CD4-positive, alpha-beta T cell treated with Interleukin-21 for 1 hour (primary cell): ENCODE measurements around the gene PRR12.

Experiments
- DNase-seq: peaks from one replicate; pipeline ENCODE4 v3.0.0-alpha.2; 2020

The PRR12 gene

GRCh38 chr19:49651029-49651819, 60.2 kb downstream of the PRR12 start:
- DNase-seq = no peak

DNA sequence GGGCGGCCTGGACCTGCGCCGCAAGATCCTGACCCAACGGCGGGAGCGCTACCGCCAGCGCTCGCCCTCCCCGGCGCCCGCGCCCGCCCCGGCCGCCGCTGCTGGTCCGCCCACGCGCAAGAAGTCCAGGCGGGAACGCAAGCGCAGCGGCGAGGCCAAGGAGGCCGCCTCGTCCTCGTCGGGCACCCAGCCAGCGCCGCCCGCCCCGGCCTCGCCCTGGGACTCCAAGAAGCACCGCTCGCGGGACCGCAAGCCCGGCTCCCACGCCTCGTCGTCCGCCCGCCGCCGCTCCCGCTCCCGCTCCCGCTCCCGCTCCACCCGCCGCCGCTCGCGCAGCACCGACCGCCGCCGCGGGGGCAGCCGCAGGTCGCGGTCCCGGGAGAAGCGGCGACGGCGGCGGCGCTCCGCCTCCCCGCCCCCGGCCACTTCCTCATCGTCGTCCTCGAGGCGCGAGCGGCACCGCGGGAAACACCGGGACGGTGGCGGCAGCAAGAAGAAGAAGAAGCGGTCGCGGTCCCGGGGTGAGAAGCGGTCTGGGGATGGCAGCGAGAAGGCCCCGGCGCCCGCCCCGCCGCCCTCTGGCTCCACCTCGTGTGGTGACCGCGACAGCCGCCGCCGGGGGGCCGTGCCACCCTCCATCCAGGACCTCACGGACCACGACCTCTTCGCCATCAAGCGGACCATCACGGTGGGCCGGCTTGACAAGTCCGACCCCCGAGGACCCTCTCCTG, 61.0 kb downstream of the PRR12 start:
- no peak for DNase-seq

DNA sequence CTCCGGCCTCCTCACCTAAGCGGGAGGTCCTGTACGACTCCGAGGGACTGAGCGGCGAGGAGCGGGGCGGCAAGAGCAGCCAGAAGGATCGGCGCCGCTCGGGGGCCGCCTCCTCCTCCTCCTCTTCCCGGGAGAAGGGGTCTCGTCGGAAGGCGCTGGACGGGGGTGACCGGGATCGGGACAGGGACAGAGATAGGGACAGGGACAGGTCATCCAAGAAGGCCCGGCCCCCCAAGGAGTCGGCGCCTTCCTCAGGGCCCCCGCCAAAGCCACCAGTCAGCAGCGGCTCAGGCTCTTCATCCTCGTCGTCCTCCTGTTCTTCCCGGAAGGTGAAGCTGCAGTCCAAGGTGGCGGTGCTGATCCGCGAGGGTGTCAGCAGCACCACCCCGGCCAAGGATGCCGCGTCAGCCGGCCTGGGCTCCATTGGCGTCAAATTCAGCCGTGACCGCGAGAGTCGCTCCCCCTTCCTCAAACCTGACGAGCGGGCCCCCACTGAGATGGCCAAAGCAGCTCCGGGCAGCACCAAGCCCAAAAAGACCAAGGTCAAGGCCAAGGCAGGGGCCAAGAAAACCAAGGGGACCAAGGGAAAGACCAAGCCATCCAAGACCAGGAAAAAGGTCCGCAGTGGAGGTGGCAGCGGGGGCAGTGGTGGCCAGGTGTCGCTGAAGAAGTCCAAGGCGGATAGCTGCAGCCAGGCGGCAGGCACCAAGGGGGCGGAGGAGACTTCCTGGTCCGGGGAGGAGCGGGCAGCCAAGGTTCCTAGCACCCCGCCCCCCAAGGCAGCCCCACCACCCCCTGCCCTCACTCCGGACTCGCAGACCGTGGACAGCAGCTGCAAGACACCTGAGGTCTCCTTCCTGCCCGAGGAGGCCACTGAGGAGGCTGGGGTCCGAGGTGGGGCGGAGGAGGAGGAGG, 61.8 kb downstream of the PRR12 start:
- DNase-seq = no peak

DNA sequence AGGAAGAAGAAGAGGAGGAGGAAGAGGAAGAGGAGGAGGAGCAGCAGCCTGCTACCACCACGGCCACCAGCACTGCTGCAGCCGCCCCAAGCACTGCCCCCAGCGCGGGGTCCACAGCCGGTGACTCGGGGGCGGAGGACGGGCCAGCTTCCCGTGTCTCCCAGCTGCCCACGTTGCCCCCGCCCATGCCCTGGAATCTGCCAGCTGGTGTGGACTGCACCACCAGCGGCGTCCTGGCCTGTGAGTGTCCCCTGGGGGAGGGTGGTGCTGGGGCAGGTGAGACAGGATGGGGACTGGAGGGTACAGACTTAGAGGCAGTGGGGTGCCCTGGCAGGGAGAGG, 62.5 kb downstream of the PRR12 start:
- DNase-seq = no peak

GRCh38 chr19:49654581-49654980, 63.6 kb downstream of the PRR12 start:
- no peak for DNase-seq

- no peak for DNase-seq
Measured at GRCh38 chr19:49655570-49656455, 64.8 kb downstream of the PRR12 start.

GRCh38 chr19:49656456-49657109, 65.6 kb downstream of the PRR12 start:
- DNase-seq = no peak

DNA sequence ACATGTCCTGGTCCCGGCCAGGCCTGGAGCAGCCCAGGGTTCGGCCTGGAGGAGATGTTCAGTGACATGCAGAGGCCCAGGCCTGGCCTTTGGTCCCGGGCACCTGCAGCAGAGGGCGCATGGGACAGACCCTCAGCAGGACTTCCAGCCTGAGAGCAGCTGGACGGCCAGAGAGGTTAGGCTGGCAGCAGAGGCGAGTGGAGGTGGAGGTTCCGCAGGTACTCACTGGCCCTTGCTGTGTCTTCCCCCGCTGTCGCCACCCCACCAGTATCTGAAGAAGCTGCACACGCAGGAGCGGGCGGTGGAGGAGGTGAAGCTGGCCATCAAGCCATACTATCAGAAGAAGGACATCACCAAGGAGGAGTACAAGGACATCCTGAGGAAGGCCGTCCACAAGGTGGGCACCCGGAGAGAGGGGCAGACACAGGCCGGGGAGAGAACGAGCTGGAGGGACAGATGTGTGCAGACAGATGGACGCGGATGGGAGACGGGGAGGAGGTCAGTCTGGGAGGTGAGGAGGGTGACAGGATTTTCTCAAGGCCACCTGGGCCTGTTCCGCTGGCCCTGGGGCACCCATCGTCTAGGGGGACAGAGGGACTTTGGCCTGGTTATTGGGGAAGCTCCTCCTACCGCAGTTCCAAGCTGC, 66.6 kb downstream of the PRR12 start:
- DNase-seq = no peak

DNA sequence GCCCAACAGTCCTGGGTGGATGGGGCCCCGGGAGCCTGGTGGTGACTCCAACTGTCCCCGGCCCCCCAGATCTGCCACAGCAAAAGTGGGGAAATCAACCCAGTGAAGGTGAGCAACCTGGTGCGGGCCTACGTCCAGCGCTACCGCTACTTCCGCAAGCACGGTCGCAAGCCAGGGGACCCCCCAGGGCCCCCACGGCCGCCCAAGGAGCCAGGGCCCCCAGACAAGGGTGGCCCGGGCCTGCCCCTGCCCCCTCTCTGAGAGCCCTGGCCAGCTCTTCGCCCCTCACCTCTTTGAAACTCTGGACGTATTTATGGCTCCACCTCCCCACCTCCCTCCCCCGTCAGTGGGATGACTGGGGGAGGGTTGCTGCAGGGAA, 67.1 kb downstream of the PRR12 start:
- DNase-seq = no peak

- DNase-seq = no peak
Measured at GRCh38 chr19:49658566-49659442, 67.8 kb downstream of the PRR12 start.

GRCh38 chr19:49660338-49660961, 69.5 kb downstream of the PRR12 start:
- DNase-seq = no peak

DNA sequence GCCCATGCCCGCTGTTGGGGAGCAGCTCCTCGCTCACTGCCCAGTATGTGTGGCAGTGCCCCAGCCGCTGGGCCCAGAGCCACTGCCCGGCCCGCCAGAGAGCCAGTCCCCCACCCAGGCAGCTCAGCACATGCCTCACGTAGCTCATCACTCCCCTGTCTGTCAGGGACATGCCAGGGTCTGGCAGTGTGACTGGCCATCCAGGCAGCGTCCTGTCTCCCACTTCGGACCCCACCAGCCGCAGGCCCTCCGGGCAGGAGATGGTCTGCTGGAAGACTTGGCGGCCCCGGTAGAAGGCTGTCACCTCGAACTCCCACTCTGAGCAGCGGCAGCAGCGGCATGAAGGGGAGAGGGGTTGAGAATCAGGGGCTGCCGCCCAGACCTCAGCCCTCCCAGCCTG, 71.0 kb downstream of the PRR12 start:
- DNase-seq = no peak

DNA sequence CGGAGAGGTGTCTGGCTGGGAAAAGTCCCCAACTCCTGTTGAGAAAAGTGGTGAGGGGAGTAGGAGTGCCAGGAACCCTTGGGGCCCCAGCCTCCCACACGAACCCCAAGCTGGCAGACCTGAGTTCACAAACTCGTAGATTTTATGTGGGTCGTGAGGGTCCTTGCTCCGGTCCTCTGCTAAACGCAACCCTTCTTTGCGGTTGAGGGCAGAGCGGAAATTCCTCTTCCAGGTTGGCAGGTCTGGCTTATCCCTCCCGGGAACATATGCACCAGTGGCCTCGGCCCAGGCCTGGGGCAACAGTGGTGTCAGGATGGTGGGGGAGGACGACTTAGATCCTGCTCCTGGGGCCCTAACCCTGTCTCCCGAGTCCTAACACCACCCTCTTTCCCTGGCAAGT, 72.2 kb downstream of the PRR12 start:
- DNase-seq = no peak

DNA sequence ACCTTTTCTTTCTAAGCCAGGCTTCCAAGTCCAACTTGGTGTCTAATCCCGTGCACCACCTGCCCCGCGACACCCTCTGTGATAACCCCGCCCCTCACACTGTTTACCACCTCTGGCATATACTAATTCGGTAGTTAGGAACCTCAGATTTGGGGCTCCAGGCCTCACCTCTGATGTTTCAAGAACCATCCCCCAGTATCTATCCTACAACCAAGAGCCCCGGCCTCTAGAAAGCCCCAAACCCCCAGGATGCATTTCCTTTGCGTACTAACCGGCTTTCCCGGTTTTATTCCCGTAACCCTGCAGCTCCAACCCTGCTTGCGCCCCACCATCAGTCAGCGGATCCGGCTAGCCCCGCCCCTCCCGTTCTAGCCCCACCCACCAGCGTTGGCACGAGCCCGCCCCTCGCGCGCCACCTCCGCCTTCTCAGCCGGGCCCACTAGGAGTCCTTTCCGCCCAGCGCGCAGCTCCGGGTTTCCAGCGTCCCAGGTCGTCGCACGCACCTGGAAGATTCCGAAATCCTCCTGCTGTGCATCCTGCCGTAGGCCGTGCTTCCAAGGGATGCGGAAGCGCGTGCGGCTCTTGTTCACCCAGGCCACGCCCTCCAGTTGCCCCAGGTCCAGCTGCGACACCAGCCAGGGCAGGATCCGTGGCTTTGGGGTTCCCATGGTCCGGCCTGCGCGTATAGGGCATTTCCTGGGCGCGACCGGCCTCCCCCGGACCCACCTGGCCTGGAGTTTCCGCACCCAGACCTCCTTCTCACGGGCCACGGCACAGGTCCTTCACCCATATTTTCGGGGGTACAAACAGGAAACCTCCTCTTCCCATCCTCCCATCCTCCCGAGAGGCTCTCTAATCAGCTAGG, 73.4 kb downstream of the PRR12 start:
- peak; percentile 91 for DNase-seq

DNA sequence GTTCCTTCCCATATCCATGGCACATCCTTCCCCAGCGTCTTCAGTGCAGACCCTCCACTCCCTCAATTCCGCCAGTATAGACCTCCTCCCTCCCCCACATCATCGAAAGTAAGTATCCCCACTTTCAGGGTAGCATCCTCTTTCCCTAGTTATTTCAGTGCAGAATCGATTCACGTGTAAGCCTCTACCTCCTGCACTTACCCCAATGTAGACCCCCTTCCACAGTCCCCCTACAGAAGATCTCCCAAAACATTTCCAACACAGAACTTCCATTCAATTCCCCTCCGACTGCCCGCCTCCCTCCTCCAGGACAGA, 74.0 kb downstream of the PRR12 start:
- DNase-seq = no peak

GRCh38 chr19:49665351-49666119, 74.6 kb downstream of the PRR12 start, which contains the start of the genes BCL2L12 and IRF3:
Gene BCL2L12, plus strand, starts transcription at chr19:49665933. Its CDS starts 760 bp downstream, at chr19:49666693.
Gene IRF3, minus strand, starts transcription at chr19:49665857. Its CDS starts 1,019 bp downstream, at chr19:49664838.
- peak; percentile 99 for DNase-seq

DNA sequence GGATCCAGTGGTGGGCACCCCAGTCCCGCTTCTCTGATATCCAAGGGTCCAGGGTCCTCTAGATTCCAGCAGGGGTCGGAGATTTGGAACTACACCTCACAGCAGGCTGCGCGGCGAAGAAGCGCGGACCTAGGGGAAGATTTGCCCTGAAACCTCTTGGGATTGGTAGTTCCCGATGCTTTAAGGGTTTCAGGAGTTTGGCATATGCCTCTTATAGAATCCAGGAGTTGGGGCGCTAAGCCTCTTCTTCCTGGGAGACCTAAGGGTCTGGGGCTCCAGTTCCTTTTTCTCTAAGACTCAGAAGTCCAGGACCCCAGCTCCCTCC, 75.1 kb downstream of the PRR12 start:
- DNase-seq = no peak

DNA sequence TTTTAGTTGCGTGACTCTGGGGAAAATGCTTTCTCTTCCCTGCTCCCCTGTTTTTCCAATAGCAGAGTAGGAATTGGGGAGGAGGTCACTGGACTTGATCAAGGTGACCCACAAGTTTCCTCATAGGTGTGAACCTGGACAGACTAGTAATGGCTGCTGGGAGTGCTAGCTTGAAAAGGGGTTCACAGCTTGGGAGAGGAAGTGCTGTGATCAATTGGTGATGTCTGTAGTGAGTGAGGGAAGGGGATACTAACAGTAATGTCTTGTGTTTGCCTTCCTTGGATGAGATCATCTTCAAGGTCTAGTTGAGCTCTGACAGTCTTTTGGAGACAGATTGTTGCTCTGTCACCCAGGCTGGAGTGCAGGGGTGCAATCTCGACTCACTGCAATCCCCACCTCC, 76.5 kb downstream of the PRR12 start:
- DNase-seq = no peak
